GM15510 (cell line): ENCODE measurements around the gene CDH15.

Experiments used
- POLR2A ChIP-seq: IDR thresholded peaks from 3 replicates; pipeline ENCODE4 v1.6.1; 2011; ENCODE audit warnings: borderline replicate concordance; ENCODE audit not compliant: insufficient read length; ENCODE audit errors: extremely low read depth

Gene CDH15

GRCh38 chr16:89207993-89208392, 36.4 kb downstream of the CDH15 start:
- no peak for TF ChIP-seq POLR2A

GRCh38 chr16:89209522-89210044, 38.0 kb downstream of the CDH15 start:
- TF ChIP-seq POLR2A = no peak

GRCh38 chr16:89210165-89210903, 38.8 kb downstream of the CDH15 start:
- TF ChIP-seq POLR2A = no peak

GRCh38 chr16:89210904-89211515, 39.5 kb downstream of the CDH15 start:
- no peak for TF ChIP-seq POLR2A

- TF ChIP-seq POLR2A = no peak
Measured at GRCh38 chr16:89216315-89217137, 45.0 kb downstream of the CDH15 start.

- TF ChIP-seq POLR2A = no peak
Measured at GRCh38 chr16:89217138-89217387, 45.5 kb downstream of the CDH15 start.

- peak; percentile 82 for TF ChIP-seq POLR2A
Measured at GRCh38 chr16:89217388-89218191, 46.0 kb downstream of the CDH15 start, which contains the start of gene ZNF778. TSS of gene ZNF778 (plus strand) at chr16:89217703. CDS start at chr16:89221128, 3,425 bp downstream.

- TF ChIP-seq POLR2A = no peak
Measured at GRCh38 chr16:89219365-89219764, 47.8 kb downstream of the CDH15 start.

- no peak for TF ChIP-seq POLR2A
Measured at GRCh38 chr16:89221604-89222003, 50.1 kb downstream of the CDH15 start.

GRCh38 chr16:89222931-89223330, 51.4 kb downstream of the CDH15 start:
- no peak for TF ChIP-seq POLR2A

- TF ChIP-seq POLR2A = no peak
Measured at GRCh38 chr16:89224665-89225064, 53.1 kb downstream of the CDH15 start.

- TF ChIP-seq POLR2A = no peak
Measured at GRCh38 chr16:89230255-89230654, 58.7 kb downstream of the CDH15 start.

- no peak for TF ChIP-seq POLR2A
Measured at GRCh38 chr16:89232107-89232506, 60.6 kb downstream of the CDH15 start.

GRCh38 chr16:89233678-89234490, 62.3 kb downstream of the CDH15 start:
- no peak for TF ChIP-seq POLR2A
